Measurements from ENCODE around the gene ZSCAN31.
A peak's percentile ranks its signal among the peaks of the same experiment; 100 is the strongest.
"Not testable (repeated sequence)": the region's sequence is repeated elsewhere in the genome, so short reads cannot be mapped to it uniquely, and the experiment has no call there.

ZSCAN31 gene

DNA sequence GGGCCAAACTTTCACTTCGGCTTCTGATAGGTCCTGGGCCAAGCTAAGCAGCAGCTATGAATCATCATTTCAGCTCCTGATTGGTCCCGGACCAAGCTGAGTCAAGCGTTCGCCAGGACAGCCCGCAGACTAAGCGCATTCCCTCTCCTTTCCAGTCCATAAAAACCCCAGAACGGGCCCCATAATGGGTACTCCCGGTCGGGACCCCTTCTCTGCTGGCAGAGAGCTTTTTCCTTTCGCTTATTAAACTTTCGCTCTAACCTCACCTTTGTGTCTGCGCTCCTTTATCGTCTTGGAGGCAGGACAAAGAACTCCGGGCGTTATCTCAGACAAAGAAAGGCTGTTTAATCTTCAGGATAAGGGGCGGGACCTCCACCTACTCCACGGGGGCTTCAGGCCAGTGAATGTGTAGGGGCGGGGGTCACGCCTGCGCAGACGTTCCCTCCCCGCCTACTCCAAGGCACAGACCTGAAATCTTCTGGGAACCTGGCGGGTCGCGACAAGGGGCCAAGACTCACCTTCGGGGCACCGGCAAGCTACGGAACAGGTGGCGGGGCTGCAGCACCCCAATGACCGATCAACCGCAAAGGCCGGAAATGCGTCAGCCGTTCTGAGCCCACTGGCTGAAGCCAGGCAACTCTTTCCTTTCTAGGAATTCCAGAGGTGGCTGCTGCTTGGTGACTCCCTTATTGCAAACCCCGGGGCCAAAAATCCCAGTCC lies at the start of gene ZSCAN31:
ZSCAN31 (minus strand) TSS at position 585 of the 720 bp plus-strand sequence. CDS start 6,465 bp downstream, outside the sequence.
- peak; percentile 95 for DNase-seq (ENCODE audit: low spot score)

DNA sequence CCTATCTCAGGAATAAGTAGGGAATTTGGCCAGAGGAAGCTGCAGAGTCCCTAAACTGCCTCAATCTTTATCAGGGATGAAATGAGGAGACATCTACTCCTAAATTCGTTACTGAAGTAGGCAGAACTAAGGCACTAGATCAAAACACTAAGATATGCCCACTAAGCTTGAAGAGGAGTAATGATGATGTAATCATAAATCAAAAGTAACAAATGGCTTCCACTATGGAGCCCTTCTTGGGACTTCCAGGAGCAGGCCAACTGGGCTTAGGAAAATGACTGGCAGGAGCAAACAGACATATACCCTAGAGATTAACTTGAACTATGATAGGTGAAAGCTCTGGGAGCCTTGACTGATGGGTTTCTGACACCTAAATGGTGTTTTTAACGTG lies 48.2 kb upstream of the ZSCAN31 start:
- no peak for DNase-seq (ENCODE audit: low spot score)

DNA sequence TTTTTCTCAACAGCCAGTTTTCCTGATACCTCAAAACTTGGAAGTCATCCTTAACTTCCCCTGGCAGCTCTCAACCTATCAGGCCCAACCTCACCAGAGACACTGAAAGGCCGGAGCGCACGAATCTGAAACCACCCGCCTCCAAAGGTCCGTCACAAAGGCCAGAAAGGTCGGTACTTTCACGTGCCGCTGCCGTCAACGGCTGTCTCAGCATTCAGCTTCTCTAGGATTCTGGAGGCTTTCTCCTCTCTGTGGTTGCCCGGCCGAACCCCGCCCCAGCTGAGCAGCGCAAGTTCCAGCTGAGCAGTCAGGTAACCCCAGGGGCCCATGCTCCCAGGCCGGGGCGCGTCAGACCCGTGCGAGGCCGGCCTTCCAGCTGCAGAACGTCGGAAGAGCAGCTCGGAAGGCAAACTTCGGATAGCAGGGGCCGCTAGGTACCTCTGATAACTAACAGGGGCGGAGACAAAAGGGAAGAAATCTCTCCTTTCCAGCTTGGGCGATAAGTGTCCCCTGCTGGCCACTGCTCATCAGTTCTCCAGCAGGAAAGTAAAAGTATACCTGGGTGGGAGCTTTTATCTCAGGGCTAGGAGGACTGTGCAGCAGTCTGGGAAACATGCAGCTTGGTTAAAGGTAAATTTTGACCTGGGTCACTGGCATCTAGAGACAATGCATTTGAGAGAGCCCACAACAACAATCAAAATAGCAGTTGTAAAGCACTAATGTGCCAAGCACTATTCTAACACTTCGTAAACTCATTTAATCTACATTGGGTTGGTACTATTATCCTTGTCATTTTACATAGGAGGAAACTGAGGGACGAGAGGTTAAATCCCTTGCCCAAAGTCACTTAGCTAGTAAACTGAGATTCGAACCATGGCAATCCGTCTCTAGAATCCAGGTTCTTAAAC lies 47.5 kb upstream of the ZSCAN31 start:
- DNase-seq (ENCODE audit: low spot score), result peak; percentile 85

DNA sequence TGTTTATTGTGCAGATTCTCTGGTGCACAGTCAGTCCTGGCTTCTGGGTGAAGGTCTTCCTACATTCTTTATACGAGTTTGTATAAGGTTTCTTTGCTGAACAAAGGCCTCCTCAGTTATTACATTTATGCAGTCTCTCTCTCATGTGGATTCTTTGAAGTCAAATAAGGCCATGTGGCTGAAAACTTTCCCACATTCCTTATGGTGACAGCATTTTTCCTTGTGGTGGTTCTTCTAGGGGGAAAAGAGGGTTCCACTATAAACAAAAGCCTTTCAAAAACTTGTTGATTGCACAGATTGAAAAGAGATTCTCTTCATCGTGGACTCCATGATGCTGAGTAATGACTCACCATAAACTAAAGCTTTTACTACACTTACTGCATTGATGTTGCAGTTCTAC lies 44.4 kb upstream of the ZSCAN31 start:
- DNase-seq (ENCODE audit: low spot score), result no peak

DNA sequence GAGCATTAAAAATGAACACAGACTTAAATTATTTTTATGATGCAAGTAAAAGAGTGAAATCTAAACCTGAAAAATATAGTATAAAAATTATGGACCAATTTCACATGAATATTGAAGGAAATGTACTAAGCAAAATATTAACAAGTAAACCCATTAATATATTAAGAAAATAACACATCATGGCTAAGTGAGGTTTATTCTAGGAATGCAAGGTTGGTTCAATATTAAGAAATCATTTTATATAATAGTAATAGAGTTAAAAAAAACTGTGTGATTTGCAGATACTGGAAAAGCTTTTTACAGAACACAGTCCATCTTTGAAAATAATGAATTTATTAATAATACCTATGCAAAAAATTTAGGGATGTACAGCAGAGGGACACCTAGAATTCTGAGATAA lies 42.7 kb upstream of the ZSCAN31 start:
- no peak for DNase-seq (ENCODE audit: low spot score)

DNA sequence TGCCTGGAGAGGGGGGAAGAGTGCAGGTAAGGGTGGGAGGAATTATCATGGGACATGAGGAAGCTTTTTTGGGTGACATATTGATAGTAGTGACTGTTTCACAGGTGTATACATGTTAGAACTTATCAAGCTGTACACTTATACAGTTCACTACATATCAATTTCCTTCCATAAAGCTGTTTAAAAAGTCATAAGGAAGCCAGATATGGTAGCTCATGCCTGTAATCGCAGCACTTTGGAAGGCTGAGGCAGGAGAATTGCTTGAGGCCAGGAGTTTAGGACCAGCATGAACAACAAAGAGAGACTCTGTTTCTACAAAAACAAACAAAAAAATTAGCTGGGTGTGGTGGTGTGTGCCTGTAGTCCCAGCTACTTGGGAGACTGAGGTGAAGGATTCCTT lies 41.9 kb upstream of the ZSCAN31 start:
- no peak for DNase-seq (ENCODE audit: low spot score)

DNA sequence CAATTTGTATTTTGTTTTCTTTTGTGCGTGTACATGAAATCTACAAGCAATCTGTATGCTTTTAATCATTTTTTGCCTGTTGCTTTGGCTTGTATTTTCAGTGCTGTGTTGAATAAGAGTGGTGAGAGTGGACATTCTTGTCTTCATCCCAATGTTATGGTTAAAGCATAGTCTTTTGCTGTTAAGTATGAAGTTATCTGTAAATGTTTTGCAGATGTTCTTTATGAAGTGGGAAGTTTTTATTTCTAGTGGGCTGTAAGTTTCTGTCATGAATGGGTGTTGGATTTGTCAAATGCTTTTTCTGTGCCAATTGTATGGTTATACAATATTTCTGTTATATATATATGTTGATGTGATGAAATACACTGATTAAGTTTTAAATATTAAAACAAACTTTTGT lies 38.0 kb upstream of the ZSCAN31 start:
- DNase-seq (ENCODE audit: low spot score), result no peak

DNA sequence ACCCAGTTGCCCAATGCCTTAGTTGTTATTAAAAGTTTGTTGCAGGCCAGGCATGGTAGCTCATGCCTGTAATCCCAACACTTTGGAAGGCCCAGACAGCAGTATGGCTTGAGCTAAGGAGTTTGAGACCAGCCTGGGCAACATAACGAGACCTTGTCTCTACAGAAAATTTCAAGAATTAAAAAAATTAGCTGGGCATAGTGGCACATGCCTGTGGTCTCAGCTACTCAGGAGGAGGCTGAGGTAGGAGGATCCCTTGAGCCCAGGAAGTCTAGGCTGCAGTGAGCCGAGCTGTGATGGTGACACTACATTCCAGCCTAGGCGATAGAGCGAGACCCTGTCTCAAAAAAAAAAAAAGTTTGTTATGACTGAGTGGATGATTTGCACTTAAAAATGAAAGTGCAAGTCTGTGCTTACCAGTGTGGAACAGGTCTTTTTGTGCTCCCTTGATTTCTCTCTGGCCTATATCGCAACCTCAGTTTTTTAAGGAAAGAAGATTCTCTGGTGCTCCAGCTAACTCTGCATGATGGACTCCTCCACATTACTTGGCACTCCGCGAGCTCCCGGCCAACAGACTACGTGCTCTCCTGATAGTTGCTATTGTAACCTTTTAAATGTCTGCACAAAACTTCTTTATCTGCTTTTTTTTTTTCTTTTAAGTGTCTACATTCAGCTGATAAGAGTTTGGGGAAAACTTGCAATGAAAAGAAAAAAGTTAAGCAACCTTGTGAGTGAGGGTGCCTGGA lies 35.9 kb upstream of the ZSCAN31 start:
- DNase-seq (ENCODE audit: low spot score), result no peak

DNA sequence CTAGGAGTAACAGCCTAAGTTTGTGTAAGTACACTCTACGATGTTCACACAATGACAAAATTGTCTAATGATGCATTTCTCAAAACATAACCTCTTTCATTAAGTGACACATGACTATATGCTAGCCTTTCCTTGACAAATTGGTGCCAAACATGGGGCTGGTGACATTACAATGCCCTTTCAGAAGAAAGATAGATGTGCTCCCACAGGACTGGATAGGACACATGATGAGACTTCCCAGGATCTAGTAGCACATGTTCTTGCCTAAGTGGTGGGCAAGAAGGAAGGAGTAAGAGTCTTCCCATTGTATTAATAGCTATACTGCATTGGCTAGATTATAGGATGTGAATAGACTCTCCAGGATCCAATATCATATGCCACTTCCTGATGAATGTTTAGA lies 35.3 kb upstream of the ZSCAN31 start:
- no peak for DNase-seq (ENCODE audit: low spot score)

DNA sequence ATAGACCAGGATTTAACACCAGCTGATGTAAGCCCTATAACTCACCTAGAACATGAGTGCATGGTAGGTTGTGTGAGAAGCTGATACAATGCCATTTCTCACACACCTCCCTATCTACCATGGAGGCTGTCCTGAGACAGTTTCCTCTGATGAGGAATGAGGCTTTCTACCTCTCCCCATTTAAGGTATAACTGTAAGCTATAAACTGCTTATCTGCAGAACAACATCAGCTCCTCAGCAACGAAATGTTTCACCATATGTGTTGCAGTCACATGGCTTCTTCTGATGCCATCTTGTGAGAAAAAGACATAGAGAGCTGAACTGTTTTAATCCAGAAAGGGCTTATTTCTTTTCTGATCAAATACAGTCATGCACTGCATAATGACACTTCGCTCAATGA lies 34.5 kb upstream of the ZSCAN31 start:
- DNase-seq (ENCODE audit: low spot score), result no peak

DNA sequence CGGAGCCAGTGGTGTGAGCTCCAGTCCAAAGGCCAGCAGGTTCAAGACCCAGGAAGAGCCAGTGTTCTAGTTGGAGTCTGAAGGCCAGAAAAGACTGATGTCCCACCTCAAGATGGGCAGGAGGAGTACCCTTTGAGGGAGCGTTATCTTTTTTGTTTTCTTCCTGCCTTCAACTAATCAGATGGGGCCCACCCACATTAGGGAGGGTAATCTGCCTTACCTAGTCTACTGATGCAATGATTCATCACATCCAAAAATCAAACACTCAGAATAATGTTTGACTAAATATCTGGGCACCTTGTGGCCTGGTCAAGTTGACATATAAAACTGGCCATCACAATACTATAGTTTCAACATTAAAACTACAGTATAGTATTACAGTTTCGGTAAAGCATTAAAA lies 33.5 kb upstream of the ZSCAN31 start:
- DNase-seq (ENCODE audit: low spot score), result no peak

DNA sequence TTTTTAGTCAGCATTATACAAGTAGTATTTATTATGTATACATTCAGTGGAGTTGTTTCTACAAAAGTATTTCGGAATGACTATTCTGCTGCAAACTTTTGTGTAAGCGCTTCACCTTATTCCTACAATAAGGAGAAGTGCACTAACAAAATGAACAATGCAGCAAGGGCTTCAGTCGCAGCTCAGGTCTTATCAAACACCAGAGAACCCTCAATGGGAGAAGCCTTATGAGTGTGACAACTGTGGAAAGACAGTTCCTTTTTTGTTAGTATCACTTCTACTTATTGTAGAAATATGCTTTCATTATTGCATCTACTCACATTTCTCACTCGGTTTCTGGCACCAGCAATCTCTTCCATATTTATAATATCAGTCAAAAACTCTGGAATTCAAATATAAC lies 32.6 kb upstream of the ZSCAN31 start:
- no peak for DNase-seq (ENCODE audit: low spot score)

DNA sequence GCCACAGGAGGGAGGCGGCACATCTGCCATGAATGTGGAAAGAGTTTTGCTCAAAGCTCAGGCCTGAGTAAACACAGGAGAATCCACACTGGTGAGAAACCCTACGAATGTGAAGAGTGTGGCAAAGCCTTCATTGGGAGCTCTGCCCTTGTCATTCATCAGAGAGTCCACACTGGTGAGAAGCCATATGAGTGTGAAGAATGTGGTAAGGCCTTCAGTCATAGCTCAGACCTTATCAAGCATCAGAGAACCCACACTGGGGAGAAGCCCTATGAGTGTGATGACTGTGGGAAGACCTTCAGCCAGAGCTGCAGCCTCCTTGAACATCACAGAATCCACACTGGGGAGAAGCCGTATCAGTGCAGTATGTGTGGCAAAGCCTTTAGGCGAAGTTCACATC lies 29.6 kb upstream of the ZSCAN31 start:
- DNase-seq (ENCODE audit: low spot score), result not testable (repeated sequence)

DNA sequence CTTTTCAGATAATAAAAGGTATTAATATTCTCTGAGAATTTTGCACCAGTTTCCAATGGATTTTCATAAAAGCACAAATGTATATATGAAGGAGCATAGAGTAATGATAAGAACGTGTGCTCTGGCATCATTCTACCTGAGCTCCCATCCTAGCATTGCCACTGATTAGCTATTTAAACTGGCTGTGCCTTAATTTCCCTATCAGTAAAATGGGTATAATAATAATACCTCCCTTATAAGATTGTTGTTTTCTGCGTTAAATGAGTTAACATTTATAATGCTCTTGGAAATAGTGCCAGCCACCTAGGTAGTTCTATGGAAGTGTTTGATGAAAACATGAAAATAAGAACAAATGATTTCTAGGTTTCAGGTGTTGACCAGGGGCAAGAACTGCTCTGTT lies 25.0 kb upstream of the ZSCAN31 start:
- DNase-seq (ENCODE audit: low spot score), result no peak

DNA sequence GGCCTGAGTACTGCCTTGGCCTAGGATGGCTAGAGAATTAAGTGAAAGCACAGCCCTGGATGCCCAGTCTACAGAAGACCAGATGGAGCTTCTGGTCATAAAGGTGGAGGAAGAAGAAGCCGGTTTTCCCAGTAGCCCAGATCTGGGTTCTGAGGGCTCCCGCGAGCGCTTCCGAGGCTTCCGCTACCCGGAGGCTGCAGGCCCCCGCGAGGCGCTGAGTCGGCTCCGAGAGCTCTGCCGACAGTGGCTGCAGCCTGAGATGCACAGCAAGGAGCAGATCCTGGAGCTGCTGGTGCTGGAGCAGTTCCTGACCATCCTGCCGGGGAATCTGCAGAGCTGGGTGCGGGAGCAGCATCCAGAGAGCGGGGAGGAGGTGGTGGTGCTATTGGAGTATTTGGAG lies 23.6 kb upstream of the ZSCAN31 start:
- DNase-seq (ENCODE audit: low spot score), result not testable (repeated sequence)

DNA sequence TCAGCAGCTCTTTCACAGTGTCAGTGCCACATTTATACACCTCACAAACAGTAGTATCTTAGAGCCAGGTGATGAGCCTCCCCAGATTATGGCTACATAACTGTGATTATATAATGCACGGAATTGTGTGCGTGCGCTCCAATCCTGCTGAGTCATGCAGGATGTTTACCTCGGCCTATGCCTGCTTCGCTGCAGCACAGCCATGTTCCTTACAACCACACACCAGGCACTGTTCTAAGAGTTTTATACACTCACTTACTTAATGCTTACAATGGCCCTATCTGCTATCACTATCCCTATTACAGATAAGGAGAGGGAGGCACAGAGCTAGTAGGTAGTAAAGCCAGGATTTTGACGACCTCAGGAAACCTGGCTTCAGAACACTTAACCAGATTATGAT lies 21.1 kb upstream of the ZSCAN31 start:
- no peak for DNase-seq (ENCODE audit: low spot score)

DNA sequence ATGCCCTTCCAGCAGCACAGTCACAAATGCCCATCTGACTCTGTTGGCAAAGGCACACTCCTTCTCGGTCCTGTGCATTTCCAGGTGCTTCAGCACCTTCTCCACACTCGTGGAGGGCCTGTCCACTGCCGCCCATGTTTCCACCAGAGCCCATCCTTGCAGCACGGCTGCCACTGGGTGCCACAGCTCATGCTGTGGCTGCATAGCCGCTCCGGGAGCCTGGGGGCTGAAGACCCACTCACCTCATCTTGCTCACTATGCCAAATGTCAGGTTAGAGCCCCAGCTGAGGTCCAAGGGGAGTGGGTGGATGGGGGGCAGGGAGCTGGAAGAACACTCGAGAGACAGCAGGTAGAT lies 20.7 kb upstream of the ZSCAN31 start:
- no peak for DNase-seq (ENCODE audit: low spot score)

DNA sequence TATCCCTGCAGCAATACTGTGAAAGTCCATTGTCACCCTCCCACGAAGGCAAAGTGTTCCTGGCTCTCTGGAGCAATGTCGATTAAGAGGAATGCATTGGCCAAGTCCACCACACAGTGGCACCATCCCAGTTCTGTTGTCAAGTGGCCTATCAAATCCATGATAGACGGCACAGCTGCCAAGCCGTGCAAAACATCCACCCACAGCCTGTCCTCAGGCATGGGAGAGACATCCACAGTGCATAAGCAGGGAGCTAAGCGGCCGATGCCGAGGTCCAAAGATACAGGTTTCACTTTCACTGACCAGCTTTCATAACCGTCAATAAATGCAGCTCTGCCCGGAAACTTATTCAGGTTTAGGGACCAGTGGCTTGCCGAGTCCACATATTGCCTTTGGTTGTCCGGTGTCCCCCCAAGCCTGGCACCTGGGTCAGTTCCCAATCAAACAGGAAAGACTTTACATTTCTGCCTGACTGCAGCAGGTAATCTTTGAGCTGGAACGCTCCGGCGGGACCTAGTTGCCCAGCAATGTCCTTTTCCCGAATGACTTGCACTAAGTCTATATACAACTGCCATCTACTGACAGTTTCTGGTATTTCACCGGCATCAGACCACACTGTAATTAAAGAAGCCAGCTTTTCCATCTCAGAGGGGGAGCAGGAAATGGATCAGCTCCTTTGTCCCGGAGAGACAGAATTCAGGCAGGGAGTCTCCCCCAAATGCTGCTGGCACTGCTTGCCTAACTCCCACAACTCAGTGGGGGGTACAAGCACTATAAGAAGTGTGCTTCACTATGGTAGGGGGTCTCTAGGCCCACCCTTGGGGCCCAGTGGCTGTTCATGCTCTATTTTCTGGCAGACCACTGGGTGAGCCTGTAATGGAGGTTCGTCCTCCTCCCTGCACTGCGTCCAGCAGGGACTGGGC lies 20.1 kb upstream of the ZSCAN31 start:
- DNase-seq (ENCODE audit: low spot score), result peak; percentile 84

DNA sequence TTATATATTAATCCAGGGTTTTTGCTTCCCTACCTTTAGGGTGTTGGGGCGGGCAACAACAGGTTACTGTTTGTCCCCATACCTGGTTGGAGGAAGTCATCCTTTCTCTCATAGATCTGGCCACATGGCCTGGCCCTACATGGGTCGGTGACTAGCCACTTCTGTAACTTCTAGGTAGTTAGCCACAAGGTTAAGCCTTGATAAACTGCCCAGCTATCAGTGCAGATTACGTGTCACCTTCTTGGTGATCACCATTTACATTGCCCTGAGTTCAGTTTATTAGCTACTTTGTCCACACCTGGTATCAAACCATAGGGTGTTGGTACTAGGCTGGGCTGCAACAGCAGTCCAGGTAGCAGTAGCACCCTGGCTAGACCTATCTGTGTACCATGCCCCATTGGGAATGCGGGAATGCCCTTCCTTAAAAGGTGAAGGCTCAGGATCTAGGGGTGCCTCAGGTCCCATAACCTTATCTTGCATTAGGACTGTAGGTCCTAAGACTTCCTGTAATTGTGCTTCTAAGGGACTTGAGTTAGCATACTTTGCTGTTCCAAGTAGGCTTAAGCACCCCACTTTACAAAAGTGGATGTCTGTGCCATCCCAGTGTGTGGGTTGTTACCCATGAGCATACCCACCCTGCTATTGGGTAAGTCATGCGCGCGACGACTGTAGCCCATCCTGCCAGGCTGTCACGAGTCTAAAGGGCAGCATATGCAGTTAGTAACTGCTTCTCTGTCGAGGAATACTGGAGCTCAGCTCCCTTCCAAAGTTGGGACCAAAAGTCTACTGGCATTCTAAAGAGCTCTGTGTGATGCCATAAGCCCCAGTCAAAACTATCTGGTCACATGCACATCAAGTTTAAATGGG lies 19.0 kb upstream of the ZSCAN31 start:
- no peak for DNase-seq (ENCODE audit: low spot score)

DNA sequence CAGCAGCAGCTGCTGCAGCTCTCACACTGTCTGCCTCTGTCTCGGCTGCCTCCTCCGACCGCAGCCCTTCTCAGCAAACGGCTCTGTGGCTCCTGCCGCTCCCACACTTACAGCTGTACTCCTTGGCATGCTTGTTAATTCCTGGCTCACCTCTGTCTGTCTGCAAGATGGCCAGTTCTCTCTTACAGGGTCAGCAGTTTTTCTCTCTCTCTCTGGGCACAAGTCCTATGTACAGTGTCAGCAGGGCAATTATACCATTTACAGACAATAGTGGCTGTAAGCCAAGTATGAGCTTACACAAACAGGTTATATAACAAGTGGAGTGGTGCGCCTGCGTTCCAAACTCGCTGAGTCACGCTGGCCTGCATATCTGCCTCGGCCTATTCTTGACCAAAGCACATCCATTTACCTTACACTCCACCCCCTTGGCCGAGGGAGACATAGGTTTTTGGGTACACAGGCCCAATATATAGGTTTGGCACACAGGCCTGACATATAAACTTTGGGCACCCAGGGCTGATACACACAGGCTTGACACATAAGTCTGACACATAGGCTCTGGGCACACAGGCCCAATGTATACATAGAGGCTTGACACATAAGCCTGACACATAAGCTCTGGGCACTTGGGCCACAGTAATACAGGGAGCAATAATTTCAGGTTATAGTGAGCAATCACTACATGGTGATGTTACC lies 18.2 kb upstream of the ZSCAN31 start:
- DNase-seq (ENCODE audit: low spot score), result peak; percentile 36

Measured in SW480 (cell line).